HEK293 (cell line): Measurements from ENCODE around the gene WDR70.
"Not testable (repeated sequence)": the region's sequence is repeated elsewhere in the genome, so short reads cannot be mapped to it uniquely, and the experiment has no call there.

Experiments used
- CTCF ChIP-seq: fragments of 450-650 bp; formaldehyde crosslinking; IDR thresholded peaks from 2 replicates; pipeline ENCODE4 v1.5.1; 2016; ENCODE audit warnings: missing biosample characterization, missing genetic modification characterization
- KLF1 ChIP-seq: fragments of 450-650 bp; formaldehyde crosslinking; IDR thresholded peaks from 2 replicates; pipeline ENCODE4 v1.5.1; 2016; ENCODE audit warnings: missing biosample characterization, missing genetic modification characterization
- KLF8 ChIP-seq: fragments of 450-650 bp; formaldehyde crosslinking; IDR thresholded peaks from 2 replicates; pipeline ENCODE4 v1.5.1; 2016; ENCODE audit warnings: missing biosample characterization, missing genetic modification characterization
- PBX3 ChIP-seq: sonication (generic); formaldehyde crosslinking; IDR thresholded peaks from 2 replicates; pipeline ENCODE4 v1.8.1; 2022; ENCODE audit warnings: mild to moderate bottlenecking, moderate library complexity, missing genetic modification reagents
- SP2 ChIP-seq: fragments of 450-650 bp; formaldehyde crosslinking; IDR thresholded peaks from 2 replicates; pipeline ENCODE4 v1.5.1; 2016; ENCODE audit warnings: missing biosample characterization, missing genetic modification characterization
- ZBTB8A ChIP-seq: fragments of 450-650 bp; formaldehyde crosslinking; IDR thresholded peaks from 2 replicates; pipeline ENCODE4 v1.5.1; 2016; ENCODE audit warnings: missing biosample characterization, missing genetic modification characterization
- ZNF112 ChIP-seq: fragments of 450-650 bp; formaldehyde crosslinking; IDR thresholded peaks from 2 replicates; pipeline ENCODE4 v1.5.0; 2017; ENCODE audit warnings: missing biosample characterization, missing genetic modification characterization
- ZNF558 ChIP-seq: fragments of 450-650 bp; formaldehyde crosslinking; IDR thresholded peaks from 2 replicates; pipeline ENCODE4 v1.5.1; 2016; ENCODE audit warnings: missing biosample characterization, missing genetic modification characterization
- ZNF580 ChIP-seq: fragments of 450-650 bp; formaldehyde crosslinking; IDR thresholded peaks from 2 replicates; pipeline ENCODE4 v1.5.1; 2016; ENCODE audit warnings: missing biosample characterization, missing genetic modification characterization
- ZNF660 ChIP-seq: fragments of 450-650 bp; IDR thresholded peaks from 2 replicates; pipeline ENCODE4 v1.5.1; 2018; ENCODE audit warnings: missing biosample characterization, mild to moderate bottlenecking, missing genetic modification characterization
- ZNF701 ChIP-seq: fragments of 450-650 bp; formaldehyde crosslinking; IDR thresholded peaks from 2 replicates; pipeline ENCODE4 v1.5.1; 2016; ENCODE audit warnings: missing biosample characterization, missing genetic modification characterization
- TF ChIP-seq, protein P1 (sequence below): fragments of 450-650 bp; formaldehyde crosslinking; IDR thresholded peaks from 2 replicates; pipeline ENCODE4 v1.5.1; 2017; ENCODE audit warnings: missing biosample characterization, missing genetic modification characterization

GRCh38 chr5:37593292-37593691 lies 214.2 kb downstream of the WDR70 start:
- not testable (repeated sequence) for TF ChIP-seq CTCF; KLF8 (tag by site-specific recombination); ZNF580 (tag by site-specific recombination); ZNF660 (tag by site-specific recombination); ZBTB8A; SP2 (tag by site-specific recombination); ZNF112 (tag by site-specific recombination); ZNF558 (tag by site-specific recombination); ZNF701 (tag by site-specific recombination); PBX3; KLF1
- TF ChIP-seq, protein P1, sequence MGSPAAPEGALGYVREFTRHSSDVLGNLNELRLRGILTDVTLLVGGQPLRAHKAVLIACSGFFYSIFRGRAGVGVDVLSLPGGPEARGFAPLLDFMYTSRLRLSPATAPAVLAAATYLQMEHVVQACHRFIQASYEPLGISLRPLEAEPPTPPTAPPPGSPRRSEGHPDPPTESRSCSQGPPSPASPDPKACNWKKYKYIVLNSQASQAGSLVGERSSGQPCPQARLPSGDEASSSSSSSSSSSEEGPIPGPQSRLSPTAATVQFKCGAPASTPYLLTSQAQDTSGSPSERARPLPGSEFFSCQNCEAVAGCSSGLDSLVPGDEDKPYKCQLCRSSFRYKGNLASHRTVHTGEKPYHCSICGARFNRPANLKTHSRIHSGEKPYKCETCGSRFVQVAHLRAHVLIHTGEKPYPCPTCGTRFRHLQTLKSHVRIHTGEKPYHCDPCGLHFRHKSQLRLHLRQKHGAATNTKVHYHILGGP (tag by site-specific recombination) = not testable (repeated sequence)
